Amniotic stem cell (primary cell): ENCODE measurements around the gene TCP11X2.
"Not testable (repeated sequence)": the region's sequence is repeated elsewhere in the genome, so short reads cannot be mapped to it uniquely, and the experiment has no call there.

Experiments
- DNase-seq: peaks from one replicate; lab custom pipeline; 2025; lab: John Stamatoyannopoulos, UW

The TCP11X2 gene

DNA sequence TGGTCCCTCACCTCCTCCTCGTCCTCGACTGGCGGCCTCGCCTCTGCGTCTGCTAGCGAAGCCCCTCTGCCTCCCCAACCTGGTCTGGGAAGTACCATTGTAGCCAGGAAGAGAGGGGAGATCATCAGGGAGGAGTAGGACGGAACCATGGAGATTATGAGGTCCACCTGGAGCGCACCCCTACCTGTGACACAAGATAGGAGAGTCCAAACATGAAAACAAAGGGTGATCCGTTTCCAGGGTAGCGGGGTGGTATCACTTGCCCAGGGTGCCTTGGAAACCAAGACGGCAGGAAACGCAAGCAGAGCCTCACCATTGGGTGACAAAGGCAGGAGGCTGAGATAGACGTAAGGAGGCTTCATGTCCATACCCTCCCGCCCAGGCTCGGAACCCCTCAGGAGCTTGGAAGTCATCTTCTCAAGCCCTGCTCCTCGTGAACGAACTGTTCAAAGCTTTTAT, at the start of gene TCP11X2:
TSS of gene TCP11X2 (minus strand) at position 51 of the 459 bp plus-strand sequence.
- DNase-seq = not testable (repeated sequence)

DNA sequence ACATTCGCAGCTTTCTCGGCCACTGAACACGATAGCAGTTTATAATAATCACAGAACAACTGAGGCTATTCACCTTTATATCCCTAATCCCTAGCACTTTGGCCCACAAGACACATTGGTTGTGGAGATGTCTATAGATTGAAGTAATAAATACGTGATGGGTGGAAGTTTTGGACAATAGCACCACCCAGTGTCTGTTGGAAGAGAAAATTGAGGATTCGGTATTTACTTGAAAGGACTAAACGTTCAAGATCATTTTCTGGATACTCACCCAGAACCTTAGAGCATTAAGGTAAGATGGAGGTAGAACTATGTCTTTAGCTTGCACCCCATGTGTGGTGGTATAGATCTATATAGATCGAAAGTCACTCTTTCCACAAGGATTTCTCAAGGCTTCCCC, 45.7 kb upstream of the TCP11X2 start:
- no peak for DNase-seq

DNA sequence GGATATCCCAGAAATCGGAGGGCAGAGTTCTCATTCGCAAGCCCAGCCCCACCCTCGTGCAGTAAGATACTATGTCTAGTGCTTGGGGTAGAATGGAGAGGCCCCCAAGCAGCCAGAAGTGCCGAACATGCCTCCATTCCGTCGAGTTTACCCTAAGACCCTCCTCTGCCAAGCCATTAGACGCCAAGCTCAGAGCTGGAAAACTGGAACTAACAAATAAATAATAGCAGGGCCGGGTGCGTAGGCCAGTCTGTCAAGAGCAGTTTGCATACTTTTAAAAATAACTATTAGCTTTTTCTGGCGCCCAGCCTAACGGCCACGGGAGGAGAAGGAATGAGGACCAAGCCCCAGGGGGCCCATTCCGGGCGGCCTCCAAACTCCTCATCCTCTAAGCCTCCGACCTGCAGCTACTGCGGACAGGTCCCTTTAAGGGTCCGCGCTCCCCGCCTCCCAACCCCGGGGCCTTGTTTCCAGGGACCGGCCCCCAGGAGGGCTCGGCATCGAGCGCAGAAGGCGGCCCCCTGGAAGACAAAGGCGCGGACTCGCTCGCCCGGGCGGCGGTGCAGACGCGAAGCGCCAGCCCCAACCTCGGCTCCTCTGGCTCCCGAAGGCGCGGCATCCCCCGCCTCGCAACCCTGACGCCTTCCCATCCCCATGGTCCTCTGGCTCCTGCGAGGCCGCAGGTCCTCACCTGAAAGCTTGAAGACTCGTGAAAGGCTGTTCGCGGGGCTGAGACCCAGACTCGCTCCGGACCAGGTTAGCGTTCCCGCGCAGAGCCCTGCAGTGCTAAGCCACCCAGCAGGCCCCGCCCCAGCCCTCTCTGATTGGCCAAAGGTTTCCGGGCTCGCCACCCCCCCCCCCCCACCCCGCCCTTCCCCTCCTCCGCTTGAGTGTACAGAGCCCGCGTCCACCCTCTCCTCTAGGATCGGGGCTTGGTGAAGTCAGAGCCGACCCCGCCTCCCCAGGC, 44.6 kb upstream of the TCP11X2 start, which contains the start of gene TMSB15A:
TSS of gene TMSB15A (minus strand) at position 765 of the 967 bp plus-strand sequence.
- peak; percentile 3 for DNase-seq

DNA sequence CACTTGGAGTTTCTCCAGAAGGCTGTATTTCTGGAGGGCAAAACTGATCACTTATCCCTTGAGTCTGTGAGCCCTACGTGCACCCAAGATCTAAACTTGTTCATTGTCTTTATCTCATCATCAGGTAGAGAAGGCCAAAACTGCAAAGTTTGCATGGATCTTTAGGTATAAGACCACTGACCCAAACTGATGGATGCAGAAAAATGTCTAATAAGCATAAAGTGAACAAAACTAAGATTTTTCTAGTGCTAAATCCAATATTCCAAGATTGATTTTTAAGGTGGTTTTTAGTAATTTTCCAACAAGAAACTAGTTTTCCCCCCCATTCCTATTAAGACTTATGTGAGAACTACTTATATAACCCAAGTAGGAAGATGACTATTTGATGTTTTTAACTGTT, 42.9 kb upstream of the TCP11X2 start:
- no peak for DNase-seq

DNA sequence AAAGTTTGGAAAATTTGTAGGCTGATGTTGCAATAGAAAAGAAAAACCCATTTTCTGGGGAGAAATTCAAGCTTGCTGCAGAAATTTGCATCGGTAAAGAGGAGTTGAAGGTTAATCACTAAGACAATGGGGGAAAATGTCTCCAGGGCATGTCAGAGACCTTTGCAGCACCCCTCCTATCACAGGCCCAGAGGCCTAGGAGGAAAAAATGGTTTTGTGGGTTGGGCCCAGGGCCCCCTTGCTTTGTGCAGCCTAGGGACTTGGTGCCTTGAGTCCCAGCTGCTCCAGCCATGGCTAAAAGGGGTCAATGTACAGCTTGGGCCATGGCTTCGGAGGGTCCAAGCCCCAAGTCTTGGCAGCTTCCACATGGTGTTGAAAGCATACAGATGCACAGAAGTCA, 27.1 kb upstream of the TCP11X2 start:
- DNase-seq = no peak

DNA sequence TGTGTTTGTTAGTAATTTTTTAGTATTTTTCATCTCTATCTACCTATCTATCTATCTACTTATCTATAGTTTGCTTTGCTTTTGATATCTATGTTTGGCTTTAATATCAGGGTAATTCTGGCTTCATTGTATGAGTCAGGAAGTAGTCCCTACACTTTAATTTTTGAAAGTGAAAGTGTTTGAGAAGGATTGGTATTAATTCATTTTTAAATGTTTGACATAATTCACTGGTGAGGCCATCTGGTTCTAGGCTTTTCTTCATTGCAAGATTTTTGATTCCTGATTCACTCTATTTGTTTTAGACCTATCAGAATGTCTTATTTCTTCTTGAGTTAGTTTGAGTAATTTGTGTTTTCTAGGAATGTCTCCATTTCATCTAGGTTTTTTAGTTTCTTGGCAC, 20.2 kb upstream of the TCP11X2 start:
- no peak for DNase-seq

DNA sequence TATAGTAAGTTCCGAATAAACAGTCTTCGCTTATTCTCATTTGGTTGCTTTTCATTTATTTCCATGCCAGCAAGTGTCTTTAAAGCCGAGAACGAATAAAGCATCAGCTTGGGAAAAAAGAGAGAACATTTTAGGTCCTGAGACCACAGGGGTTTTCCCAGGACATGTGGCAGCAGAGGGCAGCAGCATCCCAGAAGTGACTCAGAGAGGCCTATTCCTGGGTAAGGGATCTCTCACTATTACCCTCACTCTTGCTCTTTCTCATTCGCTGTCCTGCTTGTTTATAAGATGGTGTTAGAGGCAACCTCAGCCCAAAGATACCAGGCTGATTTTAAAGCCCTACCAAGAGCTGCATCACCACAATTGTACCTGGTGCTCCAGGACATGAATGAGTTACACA, 7.2 kb upstream of the TCP11X2 start:
- not testable (repeated sequence) for DNase-seq

DNA sequence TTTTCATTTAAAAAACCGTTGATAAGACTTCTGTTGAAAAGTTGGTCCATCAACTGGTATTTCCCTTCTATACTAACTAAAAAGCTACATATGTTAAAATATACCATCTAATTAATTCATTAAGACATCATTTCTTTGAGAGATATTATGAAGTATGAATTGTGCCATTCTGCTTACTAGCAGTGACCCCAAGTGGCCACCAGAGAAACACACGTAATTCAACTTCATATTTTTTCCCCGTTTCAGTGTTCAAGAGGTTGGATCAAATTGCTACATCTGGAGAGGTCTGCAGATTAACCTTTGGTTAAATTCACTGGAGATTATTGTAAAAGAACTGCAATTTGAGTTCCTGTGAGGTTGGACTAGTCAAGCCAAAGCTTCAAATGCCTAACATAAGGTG, 1.4 kb downstream of the TCP11X2 start:
- DNase-seq = not testable (repeated sequence)

DNA sequence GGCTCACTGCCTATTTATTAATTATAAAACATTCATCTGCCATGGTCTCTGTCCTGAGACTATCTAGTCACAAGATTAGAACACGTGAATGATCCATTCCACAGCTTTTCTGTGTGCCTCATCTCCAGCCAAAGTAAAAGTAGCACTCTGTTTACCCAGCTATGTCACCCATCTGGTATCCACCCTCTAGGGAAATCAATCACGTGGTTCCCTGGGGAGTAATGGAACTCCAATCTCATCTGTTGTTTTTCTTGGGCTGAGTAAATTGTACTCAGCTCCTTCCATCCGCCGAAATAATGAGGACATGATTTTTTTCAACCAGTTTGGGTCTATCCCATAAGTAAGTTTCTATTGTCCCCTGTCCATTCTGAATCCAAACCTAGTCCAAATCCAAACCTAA, 13.0 kb downstream of the TCP11X2 start:
- DNase-seq = not testable (repeated sequence)

DNA sequence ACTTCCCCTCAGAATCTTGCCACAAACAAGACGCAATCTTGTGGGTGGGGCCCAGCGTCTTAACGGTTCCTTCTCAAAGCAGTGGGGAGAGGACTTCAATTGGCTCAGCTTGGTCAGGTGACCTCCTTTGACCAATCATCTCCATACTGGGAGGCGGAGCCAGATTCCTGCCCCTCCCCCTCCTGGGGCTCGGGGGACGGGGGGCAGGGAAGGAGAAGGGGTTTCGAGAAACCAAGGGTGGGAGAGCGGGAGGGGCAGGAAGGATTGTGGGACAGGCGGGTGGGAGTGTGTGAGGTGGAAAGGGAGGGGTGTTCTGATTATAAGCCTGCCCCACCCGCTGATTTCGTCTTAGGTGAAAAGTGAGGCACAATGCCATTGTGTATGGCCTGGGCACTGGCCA, 31.7 kb downstream of the TCP11X2 start, which contains the start of gene NXF2B:
TSS of gene NXF2B (minus strand) at position 101 of the 400 bp plus-strand sequence. CDS start 59,972 bp downstream, outside the sequence.
- DNase-seq = not testable (repeated sequence)

DNA sequence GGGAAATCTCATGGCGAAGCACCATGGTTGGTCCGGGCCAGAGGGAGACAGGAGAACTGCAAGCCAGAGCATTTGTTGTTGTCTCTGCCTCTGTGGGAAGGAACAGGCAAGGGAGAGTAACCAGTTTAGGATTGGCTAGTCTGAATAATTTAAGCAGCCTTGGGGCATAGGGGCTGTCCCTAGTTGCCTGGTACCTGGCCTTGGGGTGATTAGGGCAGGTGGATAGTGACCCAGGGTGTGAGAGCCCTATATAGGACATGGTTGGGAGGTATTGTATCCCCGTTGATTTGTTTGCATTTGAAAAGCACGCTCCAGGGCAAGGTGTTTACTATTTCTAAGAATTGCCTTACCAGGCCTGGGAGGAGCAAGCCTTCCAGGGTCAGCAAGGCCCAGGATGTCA, 57.1 kb downstream of the TCP11X2 start:
- not testable (repeated sequence) for DNase-seq
